Iris pigment epithelial cell (primary cell): ENCODE measurements around the gene UBL5.
"Not testable (repeated sequence)": the region's sequence is repeated elsewhere in the genome, so short reads cannot be mapped to it uniquely, and the experiment has no call there.

ENCODE experiments used
- DNase-seq: peaks from one replicate; pipeline ENCODE4 v3.0.0-alpha.2; 2011; ENCODE audit warnings: low read depth

UBL5 gene

GRCh38 chr19:9827289-9828238, at the start of gene UBL5:
Gene UBL5 (plus strand): TSS chr19:9827918. CDS start chr19:9828338, 420 bp downstream.
- DNase-seq, result peak; percentile 84

GRCh38 chr19:9782338-9782737, 45.4 kb upstream of the UBL5 start:
- peak; percentile 34 for DNase-seq

DNA sequence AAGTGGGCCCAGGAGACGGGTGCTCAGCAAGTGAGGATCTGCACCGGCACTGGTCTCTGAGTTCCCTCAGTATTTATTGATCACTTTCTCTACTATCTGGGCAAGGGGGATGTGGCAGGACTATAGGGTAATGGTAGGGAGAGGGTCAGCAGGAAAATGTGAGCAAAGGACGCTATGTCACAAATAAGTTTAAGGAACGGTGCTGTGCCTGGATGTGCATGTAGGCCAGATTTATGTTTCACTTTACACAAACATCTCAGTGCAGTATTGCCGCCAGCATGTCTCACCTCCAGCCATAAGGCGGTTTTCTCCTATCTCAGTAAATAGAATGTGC, 43.6 kb upstream of the UBL5 start:
- peak; percentile 29 for DNase-seq

DNA sequence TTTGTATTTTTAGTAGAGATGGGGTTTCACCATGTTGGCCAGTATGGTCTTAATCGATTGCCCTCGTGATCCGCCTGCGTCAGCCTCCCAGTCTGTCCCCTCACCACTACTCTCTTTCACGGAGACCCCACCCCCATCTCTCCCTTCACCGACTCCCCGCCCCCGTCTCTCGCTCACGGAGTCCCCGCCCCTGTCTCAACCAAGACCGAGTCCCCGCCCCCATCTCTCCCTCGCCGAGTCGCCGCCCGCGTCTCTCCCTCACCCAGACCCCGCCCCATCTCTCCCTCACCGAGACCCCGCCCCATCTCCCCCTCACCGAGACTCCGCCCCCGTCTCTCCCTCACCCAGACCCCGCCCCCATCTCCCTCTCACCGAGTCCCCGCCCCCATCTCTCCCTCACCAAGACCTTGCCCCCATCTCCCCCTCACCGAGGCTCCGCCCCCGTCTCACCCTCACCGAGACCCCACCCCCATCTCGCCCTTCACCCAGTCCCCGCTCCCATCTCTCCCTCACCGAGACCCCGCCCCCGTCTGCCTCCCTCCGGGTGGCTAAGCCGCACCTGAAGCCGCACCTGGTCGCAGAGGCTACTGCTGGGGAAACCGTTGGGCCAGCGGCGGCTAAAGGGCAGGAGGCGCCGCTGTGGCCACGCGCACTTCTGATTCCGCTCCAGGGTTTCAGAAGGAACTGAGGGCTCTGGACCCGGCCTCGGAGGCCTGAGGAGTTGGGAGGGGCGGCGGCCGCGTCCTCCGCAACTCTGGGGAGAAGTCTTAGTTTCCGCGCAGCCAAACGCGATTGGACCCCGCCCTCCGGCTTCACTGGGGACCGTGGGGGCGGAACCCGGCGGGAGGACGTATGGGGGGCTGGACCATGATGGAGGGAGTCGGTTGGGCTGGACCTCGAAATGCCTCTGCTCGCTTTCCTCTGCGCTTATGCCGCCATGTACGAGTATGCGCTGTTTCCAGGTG, 42.1 kb upstream of the UBL5 start:
- peak; percentile 95 for DNase-seq

GRCh38 chr19:9786342-9786741, 41.4 kb upstream of the UBL5 start:
- DNase-seq, result no peak

- no peak for DNase-seq
These were observed 40.9 kb upstream of the UBL5 start for GRCh38 chr19:9786819-9787218.

DNA sequence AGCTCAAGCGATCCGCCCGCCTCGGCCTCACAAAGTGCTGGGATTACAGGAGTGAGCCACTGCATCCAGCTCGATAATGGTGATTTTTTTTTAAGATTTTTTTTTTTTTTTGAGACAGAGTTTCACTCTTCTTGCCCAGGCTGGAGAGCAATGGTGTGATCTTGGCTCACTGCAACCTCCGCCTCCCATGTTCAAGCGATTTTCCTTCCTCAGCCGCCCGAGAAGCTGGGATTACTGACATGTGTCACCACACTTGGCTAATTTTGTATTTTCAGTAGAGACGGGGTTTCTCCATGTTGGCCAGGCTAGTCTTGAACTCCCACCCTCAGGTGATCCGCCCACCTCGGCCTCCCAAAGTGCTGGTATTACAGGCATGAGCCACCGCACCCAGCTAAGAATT, 39.1 kb upstream of the UBL5 start:
- not testable (repeated sequence) for DNase-seq

DNA sequence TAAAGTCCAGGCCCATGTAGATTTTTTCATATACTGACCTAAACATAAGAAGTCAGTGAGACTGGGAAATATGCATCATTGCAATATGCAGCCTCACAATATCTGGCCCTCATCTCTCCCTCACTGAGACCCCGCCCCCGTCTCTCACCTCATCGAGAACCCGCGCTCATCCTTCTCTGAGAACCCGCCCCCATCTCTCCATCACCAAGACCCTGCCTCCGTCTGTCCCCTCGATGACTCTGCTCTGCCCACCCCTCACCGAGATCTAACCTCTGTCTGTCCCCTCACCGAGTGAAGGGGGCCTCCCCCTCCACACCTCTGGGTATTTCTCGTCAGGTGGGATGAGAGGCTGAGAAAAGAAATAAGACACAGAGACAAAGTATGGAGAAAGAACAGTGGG, 38.7 kb upstream of the UBL5 start:
- no peak for DNase-seq

DNA sequence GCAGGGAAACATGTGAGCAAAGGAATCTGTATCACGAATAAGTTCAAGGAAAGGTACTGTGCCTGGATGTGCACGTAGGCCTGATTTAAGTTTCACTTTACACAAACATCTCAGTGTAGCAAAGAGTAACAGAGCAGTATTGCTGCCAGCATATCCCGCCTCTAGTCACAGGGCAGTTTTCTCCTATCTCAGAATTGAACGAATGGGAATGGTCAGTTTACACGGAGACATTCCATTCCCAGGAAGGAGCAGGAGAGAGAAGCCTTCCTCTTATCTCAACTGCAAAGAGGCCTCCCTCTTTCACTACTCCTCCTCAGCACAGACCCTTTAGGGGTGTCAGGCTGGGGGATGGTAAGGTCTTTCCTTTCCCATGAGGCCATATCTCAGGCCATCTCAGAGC, 38.1 kb upstream of the UBL5 start:
- not testable (repeated sequence) for DNase-seq

DNA sequence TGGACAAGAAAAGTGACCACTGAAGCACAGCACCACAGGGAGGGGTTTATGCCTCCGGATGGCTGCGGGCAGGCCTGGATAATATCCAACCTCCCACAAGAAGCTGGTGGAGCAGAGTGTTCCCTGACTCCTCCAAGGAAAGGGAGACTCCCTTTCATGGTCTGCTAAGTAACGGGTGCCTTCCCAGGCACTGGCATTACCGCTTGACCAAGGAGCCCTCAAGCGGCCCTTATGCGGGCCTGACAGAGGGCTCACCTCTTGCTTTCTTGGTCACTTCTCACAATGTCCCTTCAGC, 36.7 kb upstream of the UBL5 start:
- DNase-seq, result not testable (repeated sequence)

DNA sequence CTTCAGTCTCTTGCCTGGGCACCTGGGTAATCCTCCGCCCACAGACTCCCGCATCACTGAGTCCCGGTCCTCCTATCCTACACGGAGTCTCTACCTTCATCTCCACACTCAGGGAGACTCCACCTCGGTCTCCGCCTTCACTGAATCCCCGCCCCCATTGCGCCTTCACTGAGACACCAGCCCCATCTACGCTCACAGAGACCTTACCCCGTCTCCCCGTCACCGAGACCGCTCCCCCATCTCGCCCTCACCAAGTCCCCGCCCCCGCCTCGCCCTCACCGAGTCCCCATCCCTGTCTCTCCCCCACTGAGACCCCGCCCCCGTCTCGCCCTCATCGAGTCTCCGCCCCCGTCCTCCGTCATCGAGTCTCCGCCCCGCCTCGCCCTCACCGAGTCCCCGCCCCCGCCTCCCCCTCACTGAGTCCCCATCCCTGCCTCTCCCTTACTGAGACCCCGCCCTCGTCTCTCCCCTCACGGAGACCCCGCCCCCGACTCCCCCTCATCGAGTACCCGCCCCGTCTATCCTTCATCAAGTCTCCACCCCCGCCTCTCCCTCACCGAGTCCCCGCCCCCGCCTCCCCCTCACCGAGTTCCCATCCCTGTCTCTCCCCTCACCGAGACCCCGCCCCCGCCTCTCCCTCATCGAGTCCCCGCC, 36.0 kb upstream of the UBL5 start:
- DNase-seq, result peak; percentile 98

GRCh38 chr19:9792206-9793070, 35.3 kb upstream of the UBL5 start:
- DNase-seq, result peak; percentile 96

DNA sequence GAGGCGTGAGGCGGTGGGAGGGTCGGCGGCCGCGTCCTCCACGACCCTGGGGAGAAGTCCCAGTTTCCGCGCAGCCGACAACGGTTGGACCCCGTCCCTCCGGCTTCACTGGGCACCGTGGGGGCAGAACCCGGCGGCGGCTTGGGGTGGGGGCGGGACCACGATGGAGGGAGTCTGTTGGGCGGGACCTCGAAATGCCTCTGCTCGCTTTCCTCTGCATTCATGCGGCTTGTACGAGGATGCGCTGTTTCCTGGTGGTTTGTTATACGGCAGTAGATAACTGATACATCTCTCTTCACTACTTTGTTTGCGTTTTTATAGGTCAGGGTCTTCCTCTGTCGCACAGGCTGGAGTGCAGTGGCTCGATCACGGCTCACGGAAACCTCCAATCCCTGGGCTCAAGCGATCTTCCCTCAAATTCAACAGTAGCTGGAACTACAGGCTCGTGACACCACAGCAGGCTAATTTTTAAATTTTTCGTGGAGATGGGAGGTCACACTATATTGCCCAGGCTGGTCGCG, 34.6 kb upstream of the UBL5 start:
- peak; percentile 58 for DNase-seq

- peak; percentile 91 for DNase-seq
These were observed 31.5 kb upstream of the UBL5 start for GRCh38 chr19:9796113-9796773.

DNA sequence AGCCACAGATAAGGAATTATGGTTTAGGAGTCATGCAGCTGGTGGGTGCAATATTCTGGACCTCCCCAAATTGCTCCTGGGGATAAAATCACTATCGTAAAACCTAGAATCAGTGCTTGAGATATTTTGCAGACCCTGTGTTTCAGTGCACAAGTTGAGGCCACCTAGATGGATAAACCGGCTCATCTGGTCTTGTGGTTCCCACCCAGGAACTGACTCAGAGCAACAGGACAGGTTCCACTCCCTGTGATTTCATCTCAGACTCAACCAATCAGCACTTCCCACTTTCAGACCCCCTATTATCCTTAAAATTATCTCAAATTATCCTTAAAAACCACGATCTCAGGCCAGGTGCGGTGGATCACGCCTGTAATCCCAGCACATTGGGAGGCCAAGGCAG, 29.8 kb upstream of the UBL5 start:
- no peak for DNase-seq

- no peak for DNase-seq
These were observed 28.6 kb upstream of the UBL5 start for GRCh38 chr19:9799162-9799561.

DNA sequence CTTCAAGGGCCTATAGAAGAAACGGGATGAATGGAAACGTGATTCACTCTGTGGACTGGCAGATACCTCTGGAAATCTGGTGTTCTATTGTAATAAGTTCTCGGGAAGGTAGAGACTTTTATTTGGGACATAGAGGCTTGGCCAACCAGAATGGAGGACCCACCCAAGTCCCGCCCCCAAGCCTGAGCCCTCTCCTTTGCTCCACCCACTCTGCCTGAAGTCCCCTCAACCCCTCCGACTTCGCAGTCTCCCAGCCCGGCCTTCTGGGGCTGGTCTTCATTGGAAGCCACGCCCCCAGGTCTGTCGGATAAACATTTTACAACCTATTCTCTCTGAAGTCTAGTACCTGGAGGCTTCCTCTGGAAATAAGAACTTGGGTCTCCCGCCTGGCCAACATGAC, 25.7 kb upstream of the UBL5 start:
- DNase-seq, result no peak

DNA sequence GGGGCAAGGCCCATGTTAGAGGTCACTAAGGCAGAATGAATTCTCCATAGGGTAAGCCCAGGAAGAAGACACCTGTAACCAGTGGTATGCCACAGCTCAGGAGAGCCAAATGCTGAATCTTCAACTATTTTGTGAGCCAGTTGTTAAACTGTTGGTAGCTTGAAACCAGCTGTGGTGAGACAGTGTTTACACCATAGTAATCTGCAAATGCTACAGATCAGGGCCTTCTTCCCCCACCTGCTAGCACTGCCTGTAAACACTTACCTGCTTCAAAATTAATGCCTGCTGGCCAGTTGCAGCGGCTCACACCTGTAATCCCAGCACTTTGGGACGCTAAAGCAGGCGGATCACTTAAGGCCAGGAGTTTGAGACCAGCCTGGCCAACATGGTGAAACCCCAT, 20.9 kb upstream of the UBL5 start:
- DNase-seq, result no peak

- DNase-seq, result no peak
These were observed 18.6 kb upstream of the UBL5 start for GRCh38 chr19:9808855-9809824.

- DNase-seq, result no peak
These were observed 16.6 kb upstream of the UBL5 start for GRCh38 chr19:9811139-9811538.
